ENCODE results near the gene SLC25A51. TPM values are rescaled to one million over a fixed set of nuclear protein-coding genes. Genes with fewer than 3 reads are reported as not detected.

SLC25A51 gene
- total RNA-seq, 2 donors from 2014 or later: 30.3 to 32.4 TPM

- DNase-seq (no peak), ATAC-seq (replicated peaks in 1 of 2) (no peak)
- no peak overlapping the region for H3K27ac Mint-ChIP-seq
- no peaks in the 10 kb centered on the region for H3K9me3 Mint-ChIP-seq
- H3K4me3 Mint-ChIP-seq: no peak overlapping the region
- H3K4me1 Mint-ChIP-seq (ENCODE audit: low read depth): no peaks in the 10 kb centered on the region
- H3K27me3 Mint-ChIP-seq (ENCODE audit: low read depth): no peaks in the 10 kb centered on the region
- H3K36me3 Mint-ChIP-seq (ENCODE audit: insufficient read depth in 2 of 2): no peaks in the 10 kb centered on the region
Observed at GRCh38 chr9:37944266-37944650, 40.3 kb upstream of the SLC25A51 start.

GRCh38 chr9:37943345-37944265 is 39.7 kb upstream of the SLC25A51 start:
- no peaks in the 10 kb centered on the region for H3K27me3 Mint-ChIP-seq (ENCODE audit: low read depth)
- H3K4me3 Mint-ChIP-seq: no peak overlapping the region
- no peak for ATAC-seq (replicated peaks in 1 of 2)
- H3K27ac Mint-ChIP-seq: no peak overlapping the region
- no peaks in the 10 kb centered on the region for H3K36me3 Mint-ChIP-seq (ENCODE audit: insufficient read depth in 2 of 2)
- H3K9me3 Mint-ChIP-seq: no peaks in the 10 kb centered on the region
- no peak for DNase-seq
- H3K4me1 Mint-ChIP-seq (ENCODE audit: low read depth): no peaks in the 10 kb centered on the region

- no peaks in the 10 kb centered on the region for H3K36me3 Mint-ChIP-seq (ENCODE audit: insufficient read depth in 2 of 2)
- ATAC-seq (replicated peaks in 1 of 2) (no peak), DNase-seq (no peak)
- no peak overlapping the region for H3K4me3 Mint-ChIP-seq
- no peaks in the 10 kb centered on the region for H3K4me1 Mint-ChIP-seq (ENCODE audit: low read depth)
- H3K27ac Mint-ChIP-seq: no peak overlapping the region
- H3K9me3 Mint-ChIP-seq: no peaks in the 10 kb centered on the region
- no peaks in the 10 kb centered on the region for H3K27me3 Mint-ChIP-seq (ENCODE audit: low read depth)
Observed at GRCh38 chr9:37942621-37943344, 38.9 kb upstream of the SLC25A51 start.

GRCh38 chr9:37941253-37941652 is 37.3 kb upstream of the SLC25A51 start:
- Mint-ChIP-seq H3K9me3 (no peaks in the 10 kb centered on the region), H3K4me3 (no peak overlapping the region), H3K36me3 (ENCODE audit: insufficient read depth in 2 of 2) (no peaks in the 10 kb centered on the region), H3K27me3 (ENCODE audit: low read depth) (no peaks in the 10 kb centered on the region), H3K27ac (no peak overlapping the region), H3K4me1 (ENCODE audit: low read depth) (no peaks in the 10 kb centered on the region)
- no peak for DNase-seq
- ATAC-seq (replicated peaks in 1 of 2): no peak

- Mint-ChIP-seq H3K9me3 (no peaks in the 10 kb centered on the region), H3K27ac (no peak overlapping the region), H3K36me3 (ENCODE audit: insufficient read depth in 2 of 2) (no peaks in the 10 kb centered on the region), H3K27me3 (ENCODE audit: low read depth) (no peaks in the 10 kb centered on the region), H3K4me3 (no peak overlapping the region), H3K4me1 (ENCODE audit: low read depth) (no peaks in the 10 kb centered on the region)
- ATAC-seq (replicated peaks in 1 of 2): no peak
- no peak for DNase-seq
Observed at GRCh38 chr9:37939575-37940095, 35.7 kb upstream of the SLC25A51 start.

- H3K4me3 Mint-ChIP-seq: no peak overlapping the region
- H3K36me3 Mint-ChIP-seq (ENCODE audit: insufficient read depth in 2 of 2): no peaks in the 10 kb centered on the region
- no peak for ATAC-seq (replicated peaks in 1 of 2)
- H3K4me1 Mint-ChIP-seq (ENCODE audit: low read depth): no peaks in the 10 kb centered on the region
- H3K9me3 Mint-ChIP-seq: no peaks in the 10 kb centered on the region
- H3K27ac Mint-ChIP-seq: no peak overlapping the region
- no peak for DNase-seq
- no peaks in the 10 kb centered on the region for H3K27me3 Mint-ChIP-seq (ENCODE audit: low read depth)
Observed at GRCh38 chr9:37938121-37938891, 34.4 kb upstream of the SLC25A51 start.

GRCh38 chr9:37937366-37937765 is 33.4 kb upstream of the SLC25A51 start:
- Mint-ChIP-seq H3K27ac (no peak overlapping the region), H3K9me3 (no peaks in the 10 kb centered on the region), H3K27me3 (ENCODE audit: low read depth) (no peaks in the 10 kb centered on the region), H3K36me3 (ENCODE audit: insufficient read depth in 2 of 2) (no peaks in the 10 kb centered on the region), H3K4me3 (no peak overlapping the region), H3K4me1 (ENCODE audit: low read depth) (no peaks in the 10 kb centered on the region)
- DNase-seq (no peak), ATAC-seq (replicated peaks in 1 of 2) (no peak)

- no peaks in the 10 kb centered on the region for H3K9me3 Mint-ChIP-seq
- no peaks in the 10 kb centered on the region for H3K36me3 Mint-ChIP-seq (ENCODE audit: insufficient read depth in 2 of 2)
- H3K27ac Mint-ChIP-seq: no peak overlapping the region
- no peaks in the 10 kb centered on the region for H3K4me1 Mint-ChIP-seq (ENCODE audit: low read depth)
- no peak for ATAC-seq (replicated peaks in 1 of 2)
- H3K4me3 Mint-ChIP-seq: no peak overlapping the region
- no peak for DNase-seq
- no peaks in the 10 kb centered on the region for H3K27me3 Mint-ChIP-seq (ENCODE audit: low read depth)
Observed at GRCh38 chr9:37936965-37937364, 33.0 kb upstream of the SLC25A51 start.

- Mint-ChIP-seq H3K27me3 (ENCODE audit: low read depth) (no peaks in the 10 kb centered on the region), H3K4me3 (no peak overlapping the region), H3K4me1 (ENCODE audit: low read depth) (no peaks in the 10 kb centered on the region), H3K9me3 (no peaks in the 10 kb centered on the region), H3K27ac (no peak overlapping the region), H3K36me3 (ENCODE audit: insufficient read depth in 2 of 2) (no peaks in the 10 kb centered on the region)
- no peak for ATAC-seq (replicated peaks in 1 of 2)
- DNase-seq: no peak
Observed at GRCh38 chr9:37936376-37936775, 32.4 kb upstream of the SLC25A51 start.

- H3K4me3 Mint-ChIP-seq: no peak overlapping the region
- H3K27ac Mint-ChIP-seq: no peak overlapping the region
- H3K27me3 Mint-ChIP-seq (ENCODE audit: low read depth): no peaks in the 10 kb centered on the region
- peaks cover 0 to 3% of the 10 kb centered on the region in 2 donors for H3K9me3 Mint-ChIP-seq
- H3K4me1 Mint-ChIP-seq (ENCODE audit: low read depth): no peaks in the 10 kb centered on the region
- DNase-seq (no peak), ATAC-seq (replicated peaks in 1 of 2) (no peak)
- H3K36me3 Mint-ChIP-seq (ENCODE audit: insufficient read depth in 2 of 2): peaks cover 0 to 1% of the 10 kb centered on the region in 2 donors
Observed at GRCh38 chr9:37935096-37935495, 31.2 kb upstream of the SLC25A51 start.

- no peak overlapping the region for H3K4me3 Mint-ChIP-seq
- H3K4me1 Mint-ChIP-seq (ENCODE audit: low read depth): no peaks in the 10 kb centered on the region
- ATAC-seq (replicated peaks in 1 of 2) (no peak), DNase-seq (no peak)
- no peak overlapping the region for H3K27ac Mint-ChIP-seq
- H3K27me3 Mint-ChIP-seq (ENCODE audit: low read depth): no peaks in the 10 kb centered on the region
- peaks cover 0 to 1% of the 10 kb centered on the region in 2 donors for H3K36me3 Mint-ChIP-seq (ENCODE audit: insufficient read depth in 2 of 2)
- peaks cover 0 to 3% of the 10 kb centered on the region in 2 donors for H3K9me3 Mint-ChIP-seq
Observed at GRCh38 chr9:37931592-37931991, 27.7 kb upstream of the SLC25A51 start.

GRCh38 chr9:37929441-37929895 is 25.5 kb upstream of the SLC25A51 start:
- Mint-ChIP-seq H3K4me3 (no peak overlapping the region), H3K27ac (no peak overlapping the region), H3K27me3 (ENCODE audit: low read depth) (no peaks in the 10 kb centered on the region), H3K36me3 (ENCODE audit: insufficient read depth in 2 of 2) (peaks cover 0 to 1% of the 10 kb centered on the region in 2 donors), H3K9me3 (peaks cover 0 to 3% of the 10 kb centered on the region in 2 donors), H3K4me1 (ENCODE audit: low read depth) (no peaks in the 10 kb centered on the region)
- ATAC-seq (replicated peaks in 1 of 2): no peak
- DNase-seq: no peak

Measured in activated T-cell treated with anti-CD3 and anti-CD28 coated beads, Interleukin-2, amount 50 U/mL, for 72 hours (primary cell).